H1 (cell line): ENCODE measurements around the gene KRTAP10-2. TPM values are rescaled to one million over a fixed set of nuclear protein-coding genes. Genes with fewer than 3 reads are reported as not detected.

Experiments
- CTCF ChIA-PET: fragments of 300-600 bp; sonication (Branson Sonifier 250); formaldehyde crosslinking; loops from one replicate; lab custom pipeline; 2021; ENCODE audit not compliant: partially characterized antibody; lab: Charles Lee
- POLR2A ChIA-PET: fragments of 300-600 bp; sonication (Branson Sonifier 250); formaldehyde crosslinking; loops from one replicate; lab custom pipeline; 2021; ENCODE audit warnings: inconsistent platforms; ENCODE audit not compliant: partially characterized antibody; lab: Charles Lee
- DNase-seq, 2 experiments: peaks; one replicate each; pipeline versions ENCODE4 v3.0.0 to v3.0.0-alpha.2; 2010 to 2022; ENCODE audit warnings: low spot score in 2 of 2, low read depth in 1 of 2, mixed read lengths in 1 of 2
- FAIRE-seq: peaks from 2 replicates; lab custom pipeline; 2011; peaks lifted over from hg19 to GRCh38; lab: Jason Lieb, UNC
- H2AFZ ChIP-seq: 2 replicates; pipeline ENCODE4 v1.8.1; 2012; ENCODE audit warnings: low read length, inconsistent platforms
- H2AK5ac ChIP-seq: 2 replicates; pipeline ENCODE4 v1.6.1; 2013; ENCODE audit warnings: low read depth, low read length
- H2BK120ac ChIP-seq: replicated peaks from 2 replicates; pipeline ENCODE3; 2013; ENCODE audit warnings: low read depth, low read length, inconsistent platforms
- H2BK12ac ChIP-seq: 2 replicates; pipeline ENCODE4 v1.6.1; 2013; ENCODE audit warnings: low read depth, low read length
- H2BK15ac ChIP-seq: 2 replicates; pipeline ENCODE4 v1.6.1; 2013; ENCODE audit warnings: low read length
- H2BK20ac ChIP-seq: 2 replicates; pipeline ENCODE4 v1.6.1; 2013; ENCODE audit warnings: low read length
- H2BK5ac ChIP-seq: 2 replicates; pipeline ENCODE4 v1.6.1; 2013; ENCODE audit warnings: low read depth, low read length
- H3K14ac ChIP-seq: 2 replicates; pipeline ENCODE4 v1.6.1; 2013; ENCODE audit warnings: inconsistent platforms; ENCODE audit not compliant: insufficient read length
- H3K18ac ChIP-seq: 2 replicates; pipeline ENCODE4 v1.6.1; 2013; ENCODE audit warnings: low read length; ENCODE audit errors: extremely low read depth
- H3K23ac ChIP-seq: 2 replicates; pipeline ENCODE4 v1.6.1; 2013; ENCODE audit warnings: inconsistent platforms; ENCODE audit not compliant: insufficient read length
- H3K23me2 ChIP-seq: 2 replicates; pipeline ENCODE4 v1.6.1; 2013; ENCODE audit warnings: low read depth, low read length
- H3K27ac ChIP-seq: 2 replicates; pipeline ENCODE4 v1.6.1; 2011; ENCODE audit warnings: low read depth, low read length, inconsistent platforms
- H3K27me3 ChIP-seq, 4 experiments: replicated peaks in 1 of 4; 1 replicate in 1 of 4; 2 replicates in 3 of 4; pipeline versions ENCODE4 v1.6.1 to v1.8.1; 2011 to 2013; ENCODE audit warnings: low read length in 3 of 4, mild to moderate bottlenecking in 3 of 4, inconsistent platforms in 2 of 4, mixed read lengths in 2 of 4, moderate library complexity in 1 of 4; ENCODE audit not compliant: control insufficient read depth in 3 of 4, insufficient read depth in 3 of 4; ENCODE audit errors: extremely low read depth in 1 of 4
- H3K36me3 ChIP-seq, 4 experiments: 2 replicates each; pipeline versions ENCODE4 v1.6.1 to v1.8.1; 2011 to 2013; ENCODE audit warnings: mild to moderate bottlenecking in 4 of 4, low read length in 3 of 4, moderate library complexity in 2 of 4, control low read depth in 1 of 4, inconsistent platforms in 1 of 4; ENCODE audit not compliant: insufficient read depth in 4 of 4, control insufficient read depth in 2 of 4
- H3K4ac ChIP-seq: replicated peaks from 2 replicates; pipeline ENCODE3; 2013; ENCODE audit warnings: low read length, low read depth, mixed read lengths, inconsistent platforms; ENCODE audit not compliant: insufficient read length
- H3K4me1 ChIP-seq, 4 experiments: replicated peaks in 1 of 4; 1 replicate in 1 of 4; 2 replicates in 3 of 4; pipeline versions ENCODE4 v1.6.1 to v1.8.1; 2011 to 2013; ENCODE audit warnings: low read length in 3 of 4, inconsistent platforms in 2 of 4, mixed read lengths in 1 of 4; ENCODE audit not compliant: insufficient read depth in 4 of 4, control insufficient read depth in 3 of 4
- H3K4me2 ChIP-seq, 2 experiments: 2 replicates each; pipeline versions ENCODE4 v1.6.1 to v1.8.1; 2011 to 2013; ENCODE audit warnings: low read depth in 2 of 2, low read length in 2 of 2, control low read depth in 1 of 2, inconsistent platforms in 1 of 2, mild to moderate bottlenecking in 1 of 2; ENCODE audit not compliant: insufficient read depth in 1 of 2
- H3K4me3 ChIP-seq, 4 experiments: fragments of 200-600, 300-600 bp in 1 of 4; sonication (generic), shearing (Covaris generic), sonication (Bioruptor Twin) in 1 of 4; 2 replicates each; pipeline versions ENCODE4 v1.5.1 to v1.8.1; 2011 to 2016; ENCODE audit warnings: low read length in 4 of 4, low read depth in 3 of 4, control low read depth in 2 of 4, inconsistent platforms in 2 of 4, mild to moderate bottlenecking in 2 of 4, mixed read lengths in 1 of 4, moderate library complexity in 1 of 4; ENCODE audit not compliant: insufficient read depth in 2 of 4; ENCODE audit errors: extremely low read depth in 1 of 4
- H3K56ac ChIP-seq: replicated peaks from 2 replicates; pipeline ENCODE3; 2013; ENCODE audit warnings: low read depth, mild to moderate bottlenecking, mixed read lengths, low read length, inconsistent platforms; ENCODE audit not compliant: insufficient read length
- H3K79me1 ChIP-seq: 2 replicates; pipeline ENCODE4 v1.6.1; 2013; ENCODE audit warnings: low read depth, low read length, control low read depth
- H3K79me2 ChIP-seq, 2 experiments: 2 replicates each; pipeline versions ENCODE4 v1.6.1 to v1.8.1; 2012 to 2013; ENCODE audit warnings: low read length in 2 of 2, mild to moderate bottlenecking in 2 of 2, inconsistent platforms in 1 of 2; ENCODE audit not compliant: insufficient read depth in 2 of 2, control insufficient read depth in 1 of 2
- H3K9ac ChIP-seq, 4 experiments: replicated peaks in 1 of 4; 1 replicate in 1 of 4; 2 replicates in 3 of 4; pipeline versions ENCODE4 v1.6.1 to v1.8.1; 2011 to 2013; ENCODE audit warnings: low read depth in 3 of 4, low read length in 3 of 4, control low read depth in 2 of 4, mild to moderate bottlenecking in 2 of 4, moderate library complexity in 2 of 4, inconsistent platforms in 1 of 4; ENCODE audit errors: extremely low read depth in 1 of 4
- H3K9me3 ChIP-seq, 2 experiments: 2 replicates each; pipeline versions ENCODE4 v1.6.1 to v1.8.1; 2012 to 2013; ENCODE audit warnings: mild to moderate bottlenecking in 2 of 2, moderate library complexity in 2 of 2, control low read depth in 1 of 2, inconsistent platforms in 1 of 2, low read depth in 1 of 2, low read length in 1 of 2, mixed read lengths in 1 of 2; ENCODE audit not compliant: insufficient read depth in 2 of 2
- H4K20me1 ChIP-seq, 2 experiments: replicated peaks in 1 of 2; 2 replicates each; pipeline versions ENCODE3 to v1.8.1; 2011 to 2013; ENCODE audit warnings: inconsistent platforms in 2 of 2, low read length in 2 of 2, mild to moderate bottlenecking in 1 of 2; ENCODE audit not compliant: insufficient read depth in 2 of 2, control insufficient read depth in 1 of 2
- H4K5ac ChIP-seq: 2 replicates; pipeline ENCODE4 v1.6.1; 2013; ENCODE audit warnings: low read length, low read depth, mixed read lengths, inconsistent platforms; ENCODE audit not compliant: insufficient read length
- H4K8ac ChIP-seq: 2 replicates; pipeline ENCODE4 v1.8.0; 2013; ENCODE audit warnings: mild to moderate bottlenecking, moderate library complexity, low read length, inconsistent platforms; ENCODE audit not compliant: insufficient read depth; ENCODE audit errors: extremely low read depth
- H4K91ac ChIP-seq: replicated peaks from 2 replicates; pipeline ENCODE3; 2013; ENCODE audit warnings: low read length, mixed read lengths, inconsistent platforms; ENCODE audit not compliant: insufficient read length
- KDM1A ChIP-seq: fragments of 200-600, 300-600 bp; sonication (generic); IDR thresholded peaks from 2 replicates; pipeline ENCODE4 v1.7.1; 2016; ENCODE audit warnings: mild to moderate bottlenecking, low read length, borderline replicate concordance
- POLR2AphosphoS5 ChIP-seq: IDR thresholded peaks from 2 replicates; pipeline ENCODE4 v1.6.1; 2011; ENCODE audit warnings: low read depth, low read length
- TBP ChIP-seq: IDR thresholded peaks from 2 replicates; pipeline ENCODE4 v1.6.1; 2011; ENCODE audit warnings: low read depth, low read length, improper control_type of control experiment
- WGBS, 2 experiments: shearing (Covaris generic) in 1 of 2; methylation state at CpG; one replicate each; pipeline versions ENCODE4 v1.1.6 to v1.1.7; 2013 to 2015; ENCODE audit warnings: low lambda C conversion rate in 2 of 2, mixed read lengths in 2 of 2, inconsistent platforms in 1 of 2, low coverage in 1 of 2, missing lambda C conversion rate in 1 of 2; ENCODE audit not compliant: insufficient replicate concordance in 2 of 2, insufficient coverage in 1 of 2, insufficient read length in 1 of 2; ENCODE audit errors: extremely low coverage in 1 of 2, missing lambda C conversion rate in 1 of 2; 5-methylcytosine and 5-hydroxymethylcytosine counted together
- polyA plus RNA-seq, 7 experiments: library from polyadenylated mRNA; depleted of rRNA in 3 of 7; stranded (reverse) in 5 of 7; unstranded in 2 of 7; fragments of >200 nt in 5 of 7; fragments of 200-250 nt in 2 of 7; gene quantifications; 1 replicate in 5 of 7; 2 replicates in 1 of 7; 4 replicates in 1 of 7; pipeline versions ENCODE4 v1.2.1 to v1.2.3, GENCODE V29; 2011 to 2013; ENCODE audit warnings: missing spikeins in 2 of 7, mixed read lengths in 2 of 7
- total RNA-seq: library from RNA; stranded (reverse); fragmentation: NEBNext Ultra II Directional; extraction: Animal tissue kit (Norgen Biotek cat#: 25700); gene quantifications from 2 replicates; pipeline ENCODE4 v1.2.1, GENCODE V29; 2021
- TF ChIP-seq, protein P1 (sequence below), 3 experiments: IDR thresholded peaks; 1 replicate in 2 of 3; 2 replicates in 1 of 3; pipeline versions ENCODE4 v1.5.1 to v1.6.1; 2011; ENCODE audit warnings: low read length in 3 of 3, mild to moderate bottlenecking in 3 of 3, inconsistent platforms in 2 of 3, low read depth in 1 of 3, moderate library complexity in 1 of 3; ENCODE audit not compliant: insufficient read depth in 1 of 3; ENCODE audit errors: control extremely low read depth in 1 of 3

KRTAP10-2 gene
- total and polyA plus RNA-seq, 2 of the 8 experiments (the other 6 are each of a cell fraction or from before 2014, with no cell fraction given): 0.11 TPM; not detected in 1

DNA sequence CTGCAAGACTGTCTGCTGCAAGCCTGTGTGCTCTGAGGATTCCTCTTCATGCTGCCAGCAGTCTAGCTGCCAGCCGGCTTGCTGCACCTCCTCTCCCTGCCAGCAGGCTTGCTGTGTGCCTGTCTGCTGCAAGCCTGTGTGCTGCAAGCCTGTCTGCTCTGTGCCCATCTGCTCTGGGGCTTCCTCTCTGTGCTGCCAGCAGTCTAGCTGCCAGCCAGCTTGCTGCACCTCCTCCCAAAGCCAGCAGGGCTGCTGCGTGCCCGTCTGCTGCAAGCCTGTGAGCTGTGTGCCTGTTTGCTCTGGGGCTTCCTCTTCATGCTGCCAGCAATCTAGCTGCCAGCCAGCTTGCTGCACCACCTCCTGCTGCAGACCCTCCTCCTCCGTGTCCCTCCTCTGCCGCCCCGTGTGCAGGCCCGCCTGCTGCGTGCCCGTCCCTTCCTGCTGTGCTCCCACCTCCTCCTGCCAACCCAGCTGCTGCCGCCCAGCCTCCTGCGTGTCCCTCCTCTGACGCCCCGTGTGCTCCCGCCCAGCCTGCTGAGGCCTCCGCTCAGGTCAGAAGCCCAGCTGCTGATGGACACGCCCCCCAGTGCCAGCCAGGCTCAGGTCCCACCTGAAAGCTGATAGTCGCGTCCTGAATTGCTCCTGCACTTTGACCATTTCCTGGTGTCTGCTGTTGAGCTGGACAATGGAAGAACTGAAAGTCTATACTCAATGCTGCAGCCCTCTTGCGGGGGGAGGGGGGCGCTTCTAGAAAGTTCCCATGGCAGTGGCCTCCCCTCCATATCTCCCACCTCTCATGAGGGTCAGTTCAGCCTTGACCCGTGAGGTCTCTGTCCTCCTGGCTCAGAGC lies 23.4 kb upstream of the KRTAP10-2 start:
- Histone ChIP-seq H2BK5ac (no peak overlapping the region), H4K5ac (no peak overlapping the region), H3K18ac (no peak overlapping the region), H3K27me3 (no peaks in the 10 kb centered on the region; a peak in 1 of 7 replicates), H3K23ac (no peak overlapping the region), H2BK120ac (no peak overlapping the region), H2BK20ac (peak overlapping the region; percentile 48; the same call in 1 of the 2 replicates), H4K91ac (no peak overlapping the region), H3K4me3 (no peak overlapping the region), H3K9me3 (peaks cover 13% of the 10 kb centered on the region in 2 experiments; a peak in 3 of 4 replicates), H3K9ac (no peak overlapping the region), H2AK5ac (no peak overlapping the region), H3K4me1 (peaks cover 0 to 8% (median 0%) of the 10 kb centered on the region in 4 experiments; a peak in 1 of 7 replicates), H3K27ac (no peak overlapping the region), H3K14ac (no peak overlapping the region), H3K23me2 (no peaks in the 10 kb centered on the region; the same call in 1 of the 2 replicates), H3K4me2 (no peak overlapping the region; a peak in 1 of 4 replicates), H3K79me1 (no peaks in the 10 kb centered on the region), H3K79me2 (no peaks in the 10 kb centered on the region), H2BK15ac (no peak overlapping the region), H4K8ac (no peak overlapping the region), H3K4ac (no peak overlapping the region), H2AFZ (no peak overlapping the region), H4K20me1 (no peaks in the 10 kb centered on the region), H3K56ac (no peak overlapping the region), H3K36me3 (no peaks in the 10 kb centered on the region), H2BK12ac (0 out of 2 replicates have a peak overlapping the region, but pooled peaks have one; percentile 17)
- ChIA-PET POLR2A (interaction anchor here (0.6 to 0.9 kb wide), 2 partner anchors 14 to 449 kb away, joined by 3 read pairs; no protein-coding TSS in a partner anchor), CTCF (interaction anchor here (0.7 to 1.4 kb wide), 7 partner anchors 9 to 231 kb away, joined by 3 to 6 read pairs (median 4); no protein-coding TSS in a partner anchor)
- 76% methylated on average over 21 of the region's 21 CpGs; no CpG with 5 or more reads in 1 of the 2 experiments for WGBS, 2 experiments
- DNase-seq: peak in 1 of 2 experiments; percentile 52
- TF ChIP-seq, protein P1, sequence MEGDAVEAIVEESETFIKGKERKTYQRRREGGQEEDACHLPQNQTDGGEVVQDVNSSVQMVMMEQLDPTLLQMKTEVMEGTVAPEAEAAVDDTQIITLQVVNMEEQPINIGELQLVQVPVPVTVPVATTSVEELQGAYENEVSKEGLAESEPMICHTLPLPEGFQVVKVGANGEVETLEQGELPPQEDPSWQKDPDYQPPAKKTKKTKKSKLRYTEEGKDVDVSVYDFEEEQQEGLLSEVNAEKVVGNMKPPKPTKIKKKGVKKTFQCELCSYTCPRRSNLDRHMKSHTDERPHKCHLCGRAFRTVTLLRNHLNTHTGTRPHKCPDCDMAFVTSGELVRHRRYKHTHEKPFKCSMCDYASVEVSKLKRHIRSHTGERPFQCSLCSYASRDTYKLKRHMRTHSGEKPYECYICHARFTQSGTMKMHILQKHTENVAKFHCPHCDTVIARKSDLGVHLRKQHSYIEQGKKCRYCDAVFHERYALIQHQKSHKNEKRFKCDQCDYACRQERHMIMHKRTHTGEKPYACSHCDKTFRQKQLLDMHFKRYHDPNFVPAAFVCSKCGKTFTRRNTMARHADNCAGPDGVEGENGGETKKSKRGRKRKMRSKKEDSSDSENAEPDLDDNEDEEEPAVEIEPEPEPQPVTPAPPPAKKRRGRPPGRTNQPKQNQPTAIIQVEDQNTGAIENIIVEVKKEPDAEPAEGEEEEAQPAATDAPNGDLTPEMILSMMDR (IDR thresholded peaks at IDR 0.05; ENCODE audit: control extremely low read depth in 1 of 3, insufficient read depth in 1 of 3, low read depth in 1 of 3, low read length in 3 of 3): peak; percentile 3 to 7 (median 5); a peak in 3 of 4 replicates
- no peak for TF ChIP-seq TBP
- no peak for TF ChIP-seq POLR2AphosphoS5
- peak; percentile 53; the same call in 1 of the 2 replicates for TF ChIP-seq KDM1A
- FAIRE-seq: no peak
